Tibial nerve (tissue), 4 donors: ENCODE results near the gene MRPL36. TPM values are rescaled to one million over a fixed set of nuclear protein-coding genes. Genes with fewer than 3 reads are reported as not detected.

ENCODE experiments used
- DNase-seq, 2 donors: peaks; one replicate each; pipeline ENCODE4 v3.0.0-alpha.2; 2019; ENCODE audit warnings: low spot score in 2 of 2
- H3K27ac ChIP-seq, 4 donors: fragments of 200-600 bp; sonication (generic) in 3 of 4; one replicate each; pipeline ENCODE4 v1.5.1; 2017 to 2019; ENCODE audit warnings: mild to moderate bottlenecking in 1 of 4
- H3K27me3 ChIP-seq, 2 donors: fragments of 200-600 bp; sonication (generic) in 1 of 2; one replicate each; pipeline versions ENCODE4 v1.5.1 to v1.6.0; 2017 to 2019
- H3K36me3 ChIP-seq, 3 donors: fragments of 200-600 bp; sonication (generic); one replicate each; pipeline ENCODE4 v1.5.1; 2018 to 2019
- H3K4me1 ChIP-seq, 4 donors: fragments of 200-600 bp; sonication (generic) in 3 of 4; one replicate each; pipeline ENCODE4 v1.5.1; 2017 to 2019
- H3K4me3 ChIP-seq, 4 donors: fragments of 200-600 bp; sonication (generic) in 3 of 4; one replicate each; pipeline ENCODE4 v1.5.1; 2017 to 2019; ENCODE audit warnings: mild to moderate bottlenecking in 1 of 4, moderate library complexity in 1 of 4
- H3K9me3 ChIP-seq, 4 donors: fragments of 200-600 bp; sonication (generic) in 3 of 4; one replicate each; pipeline ENCODE4 v1.5.1; 2017 to 2019
- EP300 ChIP-seq, 2 donors: sonication (generic); formaldehyde crosslinking; IDR thresholded peaks; one replicate each; pipeline ENCODE4 v1.6.1; 2017; ENCODE audit warnings: antibody characterized with exemption in 2 of 2, mild to moderate bottlenecking in 1 of 2
- POLR2A ChIP-seq, 2 donors: fragments of 450-650 bp; IDR thresholded peaks; one replicate each; pipeline ENCODE4 v1.6.1; 2017; ENCODE audit warnings: antibody characterized with exemption in 2 of 2, mild to moderate bottlenecking in 2 of 2, moderate library complexity in 2 of 2
- WGBS, 2 donors: methylation state at CpG; one replicate each; pipeline ENCODE4 v1.1.5; 2018; 5-methylcytosine and 5-hydroxymethylcytosine counted together
- total RNA-seq, 4 donors: library from RNA; depleted of rRNA; stranded (reverse); fragments of >200 nt; gene quantifications; one replicate each; pipeline ENCODE4 v1.1.0, GENCODE V29; 2016
- TF ChIP-seq, protein P1 (sequence below), 5 experiments: fragments of 200-600 bp in 3 of 5; fragments of 450-650 bp in 2 of 5; sonication (generic) in 3 of 5; IDR thresholded peaks; one replicate each; pipeline ENCODE4 v1.5.1; 2016 to 2019; ENCODE audit warnings: antibody characterized with exemption in 5 of 5, mild to moderate bottlenecking in 3 of 5, moderate library complexity in 2 of 5

Gene MRPL36
- total RNA-seq, 4 donors from 2014 or later = 18.2 to 54.0 (median 27.8) TPM

DNA sequence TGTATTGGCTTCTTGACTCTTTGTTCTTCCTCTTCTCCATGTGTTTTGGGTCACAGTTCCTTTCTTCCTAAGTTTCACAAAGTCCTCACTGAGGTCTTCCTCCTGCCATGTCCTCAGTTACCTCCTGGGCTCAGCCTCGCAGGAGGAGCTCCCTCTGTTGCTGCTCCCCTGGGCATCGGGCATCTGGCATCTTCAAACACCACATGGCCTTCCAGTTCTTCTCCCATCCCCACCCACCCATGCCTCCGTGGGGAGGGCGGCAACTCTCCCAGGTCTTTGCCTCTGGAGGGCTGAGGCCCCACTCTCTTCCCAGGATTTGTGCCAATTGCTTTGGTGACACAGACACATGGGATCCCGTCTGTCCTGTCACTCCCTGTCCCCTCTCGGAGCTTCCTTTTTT, 22.8 kb downstream of the MRPL36 start:
- no peaks in the 10 kb centered on the region for H3K27me3 ChIP-seq
- DNase-seq = no peak
- H3K4me3 ChIP-seq = no peak overlapping the region
- no peaks in the 10 kb centered on the region for H3K4me1 ChIP-seq
- no peak overlapping the region for H3K27ac ChIP-seq
- peaks cover 0 to 8% (median 0%) of the 10 kb centered on the region in 4 donors for H3K9me3 ChIP-seq
- 84 to 87% methylated on average over 6 of the region's 6 CpGs for WGBS, 2 donors
- TF ChIP-seq, protein P1, sequence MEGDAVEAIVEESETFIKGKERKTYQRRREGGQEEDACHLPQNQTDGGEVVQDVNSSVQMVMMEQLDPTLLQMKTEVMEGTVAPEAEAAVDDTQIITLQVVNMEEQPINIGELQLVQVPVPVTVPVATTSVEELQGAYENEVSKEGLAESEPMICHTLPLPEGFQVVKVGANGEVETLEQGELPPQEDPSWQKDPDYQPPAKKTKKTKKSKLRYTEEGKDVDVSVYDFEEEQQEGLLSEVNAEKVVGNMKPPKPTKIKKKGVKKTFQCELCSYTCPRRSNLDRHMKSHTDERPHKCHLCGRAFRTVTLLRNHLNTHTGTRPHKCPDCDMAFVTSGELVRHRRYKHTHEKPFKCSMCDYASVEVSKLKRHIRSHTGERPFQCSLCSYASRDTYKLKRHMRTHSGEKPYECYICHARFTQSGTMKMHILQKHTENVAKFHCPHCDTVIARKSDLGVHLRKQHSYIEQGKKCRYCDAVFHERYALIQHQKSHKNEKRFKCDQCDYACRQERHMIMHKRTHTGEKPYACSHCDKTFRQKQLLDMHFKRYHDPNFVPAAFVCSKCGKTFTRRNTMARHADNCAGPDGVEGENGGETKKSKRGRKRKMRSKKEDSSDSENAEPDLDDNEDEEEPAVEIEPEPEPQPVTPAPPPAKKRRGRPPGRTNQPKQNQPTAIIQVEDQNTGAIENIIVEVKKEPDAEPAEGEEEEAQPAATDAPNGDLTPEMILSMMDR (IDR thresholded peaks at IDR 0.05) = no peak
- TF ChIP-seq POLR2A (IDR thresholded peaks at IDR 0.05) (no peak), EP300 (IDR thresholded peaks at IDR 0.05) (no peak)
- no peaks in the 10 kb centered on the region for H3K36me3 ChIP-seq

DNA sequence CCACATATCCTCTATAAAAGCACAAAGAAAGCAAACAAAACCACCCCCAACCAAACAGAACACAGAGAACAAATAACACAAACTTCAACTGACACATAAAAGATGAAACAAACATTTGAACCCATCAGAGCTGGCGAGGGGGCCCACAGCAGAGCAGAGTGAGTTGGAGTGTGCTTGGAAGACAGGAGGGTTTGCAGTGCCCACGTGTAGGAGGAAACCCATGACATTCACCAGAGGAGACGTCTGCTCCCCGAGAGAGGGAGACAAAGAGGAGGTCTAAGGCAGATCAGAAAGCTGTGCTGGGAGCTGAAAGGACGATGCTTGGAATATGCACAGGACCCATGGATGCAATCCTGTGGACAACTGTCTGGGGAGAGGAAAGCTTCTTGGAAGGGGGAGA, 27.0 kb downstream of the MRPL36 start:
- H3K27me3 ChIP-seq = peaks cover 0 to 3% of the 10 kb centered on the region in 2 donors

DNA sequence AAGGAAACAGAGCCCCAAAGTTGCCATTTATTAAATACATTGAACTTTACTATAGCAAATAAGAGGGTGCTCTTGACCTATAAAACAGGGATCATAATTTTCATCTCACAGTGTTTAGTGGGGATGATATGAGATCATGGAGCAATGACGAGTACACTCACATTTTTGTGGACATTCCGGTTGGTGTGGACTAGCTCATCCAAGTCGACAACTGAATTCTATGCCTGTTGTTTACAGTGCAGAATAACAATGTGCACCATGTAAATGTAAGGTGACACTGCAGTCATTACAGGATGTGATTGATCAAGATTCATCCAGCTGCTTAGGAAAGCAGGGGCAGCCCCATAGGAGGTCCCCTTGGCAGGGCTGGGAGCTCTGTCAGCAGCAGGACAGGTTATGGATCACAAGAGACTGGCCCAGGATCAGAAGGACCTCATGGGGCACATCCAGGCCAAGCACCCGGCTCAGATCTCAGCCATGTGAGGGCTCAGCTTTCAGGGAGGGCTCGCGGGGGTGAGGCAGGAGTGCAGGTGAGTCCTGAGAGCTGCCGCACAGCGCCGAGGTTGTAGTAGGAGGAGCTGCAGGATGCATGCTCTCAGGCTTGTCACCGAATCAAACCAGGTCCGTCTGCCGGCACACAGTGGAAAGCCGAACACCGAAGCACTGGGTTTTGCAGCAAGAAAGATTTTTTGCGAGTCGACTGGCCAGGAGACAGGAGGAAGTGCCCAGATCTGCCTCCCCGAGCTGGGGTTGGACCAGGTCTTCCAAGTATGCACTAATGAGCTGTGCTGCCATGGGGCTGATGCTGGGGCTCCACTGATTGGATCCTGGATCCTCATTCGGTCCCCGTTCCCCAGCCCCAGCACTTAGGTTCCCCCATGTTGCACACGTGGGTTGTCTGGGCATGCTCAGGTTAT, 28.2 kb downstream of the MRPL36 start:
- peaks cover 0 to 8% (median 0%) of the 10 kb centered on the region in 4 donors for H3K9me3 ChIP-seq
- H3K27ac ChIP-seq = no peak overlapping the region
- H3K4me1 ChIP-seq = no peaks in the 10 kb centered on the region
- no peak overlapping the region for H3K4me3 ChIP-seq
- no peaks in the 10 kb centered on the region for H3K36me3 ChIP-seq
- DNase-seq = no peak
- TF ChIP-seq, protein P1 (IDR thresholded peaks at IDR 0.05) = no peak
- TF ChIP-seq POLR2A (IDR thresholded peaks at IDR 0.05) = no peak
- TF ChIP-seq EP300 (IDR thresholded peaks at IDR 0.05) = no peak
- 75 to 77% methylated on average over 17 to 20 of the region's 20 CpGs for WGBS, 2 donors
- peaks cover 0 to 3% of the 10 kb centered on the region in 2 donors for H3K27me3 ChIP-seq

More for the DNA sequence above, 27.0 kb downstream of the MRPL36 start:
- DNase-seq = no peak
- Histone ChIP-seq H3K4me3 (no peak overlapping the region), H3K9me3 (peaks cover 0 to 8% (median 0%) of the 10 kb centered on the region in 4 donors), H3K36me3 (no peaks in the 10 kb centered on the region), H3K4me1 (no peaks in the 10 kb centered on the region), H3K27ac (no peak overlapping the region)
- WGBS, 2 donors = 23 to 24% methylated on average over 5 of the region's 5 CpGs
- TF ChIP-seq EP300 (IDR thresholded peaks at IDR 0.05) (no peak), POLR2A (IDR thresholded peaks at IDR 0.05) (no peak)
- TF ChIP-seq, protein P1 (IDR thresholded peaks at IDR 0.05) = no peak

DNA sequence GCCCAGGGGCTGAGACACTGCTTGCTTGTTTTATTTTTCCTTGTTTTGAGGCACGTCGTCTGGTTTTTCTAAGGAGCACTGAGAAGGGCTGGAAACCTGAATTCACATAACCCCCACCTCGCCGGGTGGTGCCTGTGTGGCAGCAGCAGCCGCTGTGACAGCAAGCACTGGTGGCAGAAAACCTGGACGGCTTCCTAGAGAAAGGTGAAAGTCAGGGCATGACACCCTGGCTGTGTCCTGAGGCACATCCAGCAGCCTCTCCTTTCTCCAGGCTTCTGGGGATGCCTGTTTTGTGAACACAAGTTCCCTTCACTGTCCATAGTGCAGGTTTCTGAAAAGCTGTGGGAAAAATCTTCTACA, 29.2 kb downstream of the MRPL36 start:
- Histone ChIP-seq H3K4me1 (no peaks in the 10 kb centered on the region), H3K27ac (no peak overlapping the region), H3K4me3 (no peak overlapping the region), H3K36me3 (no peaks in the 10 kb centered on the region), H3K27me3 (peaks cover 0 to 11% of the 10 kb centered on the region in 2 donors), H3K9me3 (peaks cover 0 to 8% (median 0%) of the 10 kb centered on the region in 4 donors)
- no peak for DNase-seq
- TF ChIP-seq POLR2A (IDR thresholded peaks at IDR 0.05) = no peak
- TF ChIP-seq, protein P1 (IDR thresholded peaks at IDR 0.05) = no peak
- TF ChIP-seq EP300 (IDR thresholded peaks at IDR 0.05) = no peak
- WGBS, 2 donors = 51 to 52% methylated on average over 6 of the region's 6 CpGs

GRCh38 chr5:1769752-1770442, 29.7 kb downstream of the MRPL36 start:
- 81 to 84% methylated on average over 28 to 30 of the region's 30 CpGs for WGBS, 2 donors
- DNase-seq = no peak
- H3K36me3 ChIP-seq = no peaks in the 10 kb centered on the region
- no peak overlapping the region for H3K27ac ChIP-seq
- H3K27me3 ChIP-seq = peaks cover 0 to 16% of the 10 kb centered on the region in 2 donors
- peaks cover 0 to 8% (median 0%) of the 10 kb centered on the region in 4 donors for H3K9me3 ChIP-seq
- TF ChIP-seq POLR2A (IDR thresholded peaks at IDR 0.05) = no peak
- TF ChIP-seq, protein P1 (IDR thresholded peaks at IDR 0.05) = no peak
- no peak for TF ChIP-seq EP300 (IDR thresholded peaks at IDR 0.05)
- H3K4me1 ChIP-seq = no peaks in the 10 kb centered on the region
- no peak overlapping the region for H3K4me3 ChIP-seq
